Epithelial cell of proximal tubule (primary cell): ENCODE results near the gene GRB10. TPM values are rescaled to one million over a fixed set of nuclear protein-coding genes. Genes with fewer than 3 reads are reported as not detected.

Source experiments
- DNase-seq: peaks from one replicate; pipeline ENCODE4 v3.0.0-alpha.2; 2011; ENCODE audit warnings: low read depth
- H3K4me3 ChIP-seq: 2 replicates; pipeline ENCODE4 v1.5.1; 2011; ENCODE audit warnings: low read depth, mild to moderate bottlenecking, low read length
- total RNA-seq: library from RNA; depleted of rRNA; stranded (reverse); fragments of >200 nt; gene quantifications from 2 replicates; pipeline ENCODE4 v1.2.3, GENCODE V29; 2015
- TF ChIP-seq, protein P1 (sequence below): conservative IDR thresholded peaks from 2 replicates; pipeline ENCODE4 v1.5.1; 2012; ENCODE audit warnings: low read depth, mild to moderate bottlenecking, low read length

GRB10 gene
- total RNA-seq, 1 donor from 2014 or later = 33.4 TPM

DNA sequence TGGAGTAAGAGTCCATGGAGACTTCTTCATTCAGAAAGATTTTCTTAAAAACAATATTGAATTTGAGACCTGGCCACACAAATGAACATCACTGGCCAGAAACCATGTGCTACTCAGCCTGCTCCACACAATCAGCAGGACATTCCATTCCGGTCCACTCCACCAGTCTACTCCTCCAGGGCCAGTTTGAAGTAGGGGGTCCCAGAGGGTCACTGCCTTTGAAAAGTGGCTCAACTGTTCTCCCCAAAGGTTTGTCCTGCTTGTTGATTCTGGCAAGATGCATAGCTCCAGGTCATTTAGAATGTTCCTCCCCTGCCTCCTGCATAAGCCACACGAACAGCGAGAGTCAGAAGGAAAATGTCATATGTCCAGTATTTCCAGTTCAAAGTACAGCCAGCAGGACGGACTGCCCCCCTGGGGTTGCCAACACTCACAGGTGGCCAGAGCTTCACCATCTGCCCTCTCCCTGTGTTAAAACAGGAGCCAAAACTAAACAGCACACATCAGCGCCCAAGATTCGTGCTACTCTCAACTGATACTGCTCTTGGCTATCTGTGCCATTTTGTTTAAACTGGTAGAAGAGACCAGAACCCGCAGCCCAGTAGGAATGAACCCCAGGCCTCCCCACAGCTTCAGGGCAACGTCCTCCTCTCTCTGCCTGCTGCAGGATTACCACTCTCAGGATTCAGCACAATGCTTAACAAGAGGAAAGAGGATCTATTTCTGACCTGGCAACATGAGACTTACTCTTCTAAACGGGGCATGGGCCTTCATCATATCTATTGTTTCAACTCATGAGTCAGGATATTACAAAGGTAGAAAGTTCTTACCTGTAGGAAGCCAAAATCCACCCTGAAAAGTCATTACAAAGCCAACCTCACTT lies 11.3 kb downstream of the GRB10 start:
- no peak for DNase-seq
- TF ChIP-seq, protein P1, sequence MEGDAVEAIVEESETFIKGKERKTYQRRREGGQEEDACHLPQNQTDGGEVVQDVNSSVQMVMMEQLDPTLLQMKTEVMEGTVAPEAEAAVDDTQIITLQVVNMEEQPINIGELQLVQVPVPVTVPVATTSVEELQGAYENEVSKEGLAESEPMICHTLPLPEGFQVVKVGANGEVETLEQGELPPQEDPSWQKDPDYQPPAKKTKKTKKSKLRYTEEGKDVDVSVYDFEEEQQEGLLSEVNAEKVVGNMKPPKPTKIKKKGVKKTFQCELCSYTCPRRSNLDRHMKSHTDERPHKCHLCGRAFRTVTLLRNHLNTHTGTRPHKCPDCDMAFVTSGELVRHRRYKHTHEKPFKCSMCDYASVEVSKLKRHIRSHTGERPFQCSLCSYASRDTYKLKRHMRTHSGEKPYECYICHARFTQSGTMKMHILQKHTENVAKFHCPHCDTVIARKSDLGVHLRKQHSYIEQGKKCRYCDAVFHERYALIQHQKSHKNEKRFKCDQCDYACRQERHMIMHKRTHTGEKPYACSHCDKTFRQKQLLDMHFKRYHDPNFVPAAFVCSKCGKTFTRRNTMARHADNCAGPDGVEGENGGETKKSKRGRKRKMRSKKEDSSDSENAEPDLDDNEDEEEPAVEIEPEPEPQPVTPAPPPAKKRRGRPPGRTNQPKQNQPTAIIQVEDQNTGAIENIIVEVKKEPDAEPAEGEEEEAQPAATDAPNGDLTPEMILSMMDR = no peak
- H3K4me3 ChIP-seq = no peak overlapping the region

DNA sequence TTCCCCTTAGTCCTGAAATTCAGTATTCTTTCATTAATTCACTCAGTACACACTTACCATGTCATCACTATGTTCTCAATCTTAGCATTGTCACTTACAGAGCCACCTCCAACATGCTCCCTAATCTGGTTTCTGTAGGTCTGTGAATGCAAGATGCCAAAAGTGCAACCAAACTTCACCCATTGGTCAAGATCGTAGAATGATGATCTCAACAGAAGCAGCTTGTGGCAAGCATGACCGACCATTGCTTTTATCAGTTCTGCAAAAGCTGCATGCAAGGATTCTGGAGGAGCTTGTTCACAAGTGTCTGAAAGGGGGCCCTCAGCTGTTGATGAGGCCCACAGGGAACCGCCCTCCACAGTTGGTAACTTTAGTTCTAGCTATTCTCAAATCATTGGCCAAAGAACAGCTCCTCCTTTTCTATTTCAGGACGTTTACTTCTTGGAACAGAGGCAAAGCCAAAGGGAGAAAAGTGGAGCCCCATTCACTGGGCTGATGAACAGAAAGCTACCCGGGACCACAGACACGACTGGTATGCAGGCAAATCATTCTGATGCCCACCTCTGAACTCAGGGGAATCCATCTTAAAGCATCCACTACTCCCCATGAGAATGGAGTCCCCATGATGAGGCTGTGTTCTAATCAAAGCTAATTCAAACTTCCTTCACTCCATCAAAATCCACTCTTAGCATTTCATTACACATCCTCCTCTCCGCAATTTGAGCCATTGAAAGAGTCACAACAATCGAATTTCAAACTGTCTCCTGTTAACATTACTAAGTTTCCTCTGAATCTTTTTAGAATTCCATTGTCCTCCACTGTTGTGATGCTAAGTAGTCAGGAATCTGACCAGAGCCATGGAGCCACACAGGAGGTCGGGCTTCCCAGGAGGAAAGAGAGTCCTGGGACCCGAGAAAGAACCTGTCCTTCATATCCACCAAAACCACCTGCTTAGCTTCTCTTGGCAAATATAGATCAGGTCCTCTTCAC lies 13.9 kb downstream of the GRB10 start:
- DNase-seq = no peak
- TF ChIP-seq, protein P1 = no peak
- no peak overlapping the region for H3K4me3 ChIP-seq

DNA sequence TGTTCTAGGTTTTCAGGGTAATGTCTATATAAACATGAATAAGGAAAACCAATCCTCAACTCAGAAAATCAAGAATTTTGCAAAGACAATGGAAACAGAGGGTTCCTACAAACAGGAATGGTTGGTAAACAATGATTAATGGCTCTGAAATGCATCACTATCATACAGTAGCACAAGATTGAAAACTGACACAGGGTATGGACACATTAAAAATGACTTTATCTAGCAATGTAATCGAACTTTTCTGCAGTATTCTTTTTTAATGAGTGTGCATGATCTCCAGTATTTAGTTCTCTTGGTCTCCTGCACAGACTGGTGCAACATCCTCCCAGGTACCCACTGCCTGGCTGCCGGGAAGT lies 15.9 kb downstream of the GRB10 start:
- no peak overlapping the region for H3K4me3 ChIP-seq
- no peak for DNase-seq
- TF ChIP-seq, protein P1 = no peak

DNA sequence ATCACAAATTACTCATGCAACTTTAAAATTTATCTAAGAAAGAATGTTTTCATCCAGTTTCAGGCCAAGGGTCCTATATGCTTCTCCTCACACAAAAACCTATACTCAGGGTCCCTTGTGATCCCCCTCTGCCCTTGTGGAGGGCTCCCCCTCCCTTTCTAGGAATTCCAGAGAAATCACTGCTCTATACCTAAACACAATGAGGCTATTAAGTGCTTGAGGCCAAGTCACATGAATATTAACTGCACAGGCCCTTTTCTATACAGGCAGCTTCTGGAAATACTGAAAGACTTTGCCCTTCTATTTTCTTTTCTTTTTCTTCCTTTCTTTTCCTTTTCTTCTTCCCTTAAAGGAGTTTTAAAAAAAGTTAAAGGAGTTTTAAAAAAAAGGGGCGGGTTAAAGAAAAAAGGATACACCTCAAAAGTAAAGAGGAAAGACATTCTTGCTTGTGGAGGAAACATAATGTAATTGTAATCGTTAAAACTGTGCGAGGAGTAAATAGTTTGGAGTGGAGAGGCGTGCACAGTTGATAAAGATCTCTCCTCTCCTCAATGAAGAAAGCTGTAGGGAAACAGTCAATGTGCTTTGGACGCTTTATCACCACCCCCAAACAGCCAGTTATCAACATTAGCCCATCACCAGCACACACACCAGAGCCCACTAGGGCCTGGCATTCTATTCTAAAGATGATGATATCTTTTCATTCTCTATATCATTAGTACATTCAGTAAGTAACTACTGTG lies 16.4 kb downstream of the GRB10 start:
- H3K4me3 ChIP-seq = no peak overlapping the region
- DNase-seq = no peak
- TF ChIP-seq, protein P1 = no peak

DNA sequence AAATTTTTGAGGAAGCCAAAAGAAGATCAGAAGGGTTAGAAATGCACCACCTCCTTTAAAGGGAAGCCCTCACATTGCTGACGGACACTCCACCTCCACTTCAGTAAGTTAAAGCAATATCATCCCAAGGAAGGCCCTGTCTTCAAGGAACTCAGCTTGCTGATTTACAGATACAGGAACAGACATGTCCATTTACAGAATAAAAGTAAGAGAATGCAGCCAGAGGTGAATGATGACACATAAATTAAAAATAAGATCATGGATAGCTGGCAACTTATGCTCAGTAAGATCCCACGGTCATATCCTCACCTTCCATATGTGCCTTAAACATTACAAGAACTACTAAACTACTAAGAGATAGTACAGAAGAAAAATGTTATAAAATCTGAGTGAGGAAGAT lies 20.4 kb downstream of the GRB10 start:
- no peak for DNase-seq
- H3K4me3 ChIP-seq = no peak overlapping the region
- TF ChIP-seq, protein P1 = no peak

DNA sequence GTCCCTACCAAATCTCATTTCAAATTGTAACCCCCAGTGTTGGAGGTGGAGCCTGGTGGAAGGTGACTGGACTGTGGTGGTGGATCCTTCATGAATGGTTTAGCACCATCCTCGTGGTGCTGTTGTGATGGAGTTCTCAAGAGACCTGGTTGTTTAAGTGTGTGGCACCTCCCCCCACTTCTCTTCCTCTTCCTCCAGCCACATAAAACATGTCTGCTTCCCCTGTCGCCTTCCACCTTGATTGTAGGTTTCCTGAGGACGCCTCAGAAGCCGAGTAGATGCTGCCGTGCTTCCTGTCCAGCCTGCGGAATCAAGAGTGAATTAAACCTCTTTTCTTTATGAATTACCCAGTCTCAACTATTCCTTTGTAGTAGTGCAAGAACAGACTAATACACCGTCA lies 21.0 kb downstream of the GRB10 start:
- TF ChIP-seq, protein P1 = no peak
- no peak for DNase-seq
- no peak overlapping the region for H3K4me3 ChIP-seq
